Right lobe of liver (tissue), 6 donors: ENCODE results near the gene ZBTB16. TPM values are rescaled to one million over a fixed set of nuclear protein-coding genes. Genes with fewer than 3 reads are reported as not detected.

ENCODE experiments used
- ATAC-seq, 4 donors: fragments of 200-7000 bp; cut with Tn5 transposase; one replicate each; pipeline ENCODE4 v1.9.1; 2020; ENCODE audit warnings: mild to moderate bottlenecking in 4 of 4, moderate library complexity in 4 of 4
- DNase-seq, 3 donors: peaks; one replicate each; pipeline ENCODE4 v3.0.0-alpha.2; 2020
- H3K27ac ChIP-seq, 3 donors: fragments of 200-600 bp; one replicate each; pipeline ENCODE4 v1.8.0; 2022
- H3K27me3 ChIP-seq, 2 donors: fragments of 200-600 bp; one replicate each; pipeline ENCODE4 v1.8.0; 2022
- H3K36me3 ChIP-seq, 4 donors: fragments of 200-600 bp; sonication (generic) in 1 of 4; one replicate each; pipeline versions ENCODE4 v1.5.1 to v1.8.0; 2017 to 2022; ENCODE audit warnings: control low read depth in 1 of 4
- H3K4me1 ChIP-seq, 4 donors: fragments of 200-600 bp; sonication (generic) in 1 of 4; one replicate each; pipeline versions ENCODE4 v1.5.1 to v1.8.0; 2017 to 2022; ENCODE audit warnings: control low read depth in 1 of 4
- H3K4me3 ChIP-seq, 3 donors: fragments of 200-600 bp; one replicate each; pipeline ENCODE4 v1.8.0; 2022
- H3K9me3 ChIP-seq, 4 donors: fragments of 200-600 bp; sonication (generic) in 1 of 4; one replicate each; pipeline versions ENCODE4 v1.5.1 to v1.8.0; 2017 to 2022; ENCODE audit warnings: control low read depth in 1 of 4
- POLR2A ChIP-seq: fragments of 450-650 bp; IDR thresholded peaks from one replicate; pipeline ENCODE4 v1.6.1; 2017; ENCODE audit warnings: antibody characterized with exemption, mild to moderate bottlenecking
- WGBS: methylation state at CpG from one replicate; pipeline ENCODE4 v1.1.6; 2018; ENCODE audit warnings: low coverage, low lambda C conversion rate; ENCODE audit not compliant: insufficient coverage; ENCODE audit errors: missing lambda C conversion rate; 5-methylcytosine and 5-hydroxymethylcytosine counted together
- intact Hi-C, 2 donors: fragments of 100-400 bp; cut with DNase I; formaldehyde crosslinking; loops; one replicate each; pipeline versions ENCODE4 v1.11.2 to v1.14.1; 2022
- total RNA-seq, 6 experiments: library from RNA; depleted of rRNA in 2 of 6; stranded (reverse); fragments of >200 nt in 2 of 6; fragmentation: NEBNext Ultra II Directional in 3 of 6; extraction: Animal tissue kit (Norgen Biotek cat#: 25700) in 3 of 6; gene quantifications; one replicate each; pipeline versions ENCODE4 v1.1.0 to v1.2.4, GENCODE V29; 2016 to 2023
- TF ChIP-seq, protein P1 (sequence below), 4 donors: fragments of 200-600 bp in 3 of 4; fragments of 450-650 bp in 1 of 4; IDR thresholded peaks; one replicate each; pipeline versions ENCODE4 v1.5.1 to v1.8.0; 2016 to 2022; ENCODE audit warnings: antibody characterized with exemption in 4 of 4, mild to moderate bottlenecking in 2 of 4
- donor health status: DM: no; HTN: yes; CAD: no.
- donor health status: DM: no; HTN: no; CAD: no.
- donor health status: DM: no; HTN: no; CAD: no.
- donor health status: DM: no; HTN: yes; CAD: no.
- donor health status: DM: no; HTN: yes; CAD: no.

ZBTB16 gene
- total RNA-seq, 6 experiments from 2014 or later = 13.1 to 205 (median 52.2) TPM

DNA sequence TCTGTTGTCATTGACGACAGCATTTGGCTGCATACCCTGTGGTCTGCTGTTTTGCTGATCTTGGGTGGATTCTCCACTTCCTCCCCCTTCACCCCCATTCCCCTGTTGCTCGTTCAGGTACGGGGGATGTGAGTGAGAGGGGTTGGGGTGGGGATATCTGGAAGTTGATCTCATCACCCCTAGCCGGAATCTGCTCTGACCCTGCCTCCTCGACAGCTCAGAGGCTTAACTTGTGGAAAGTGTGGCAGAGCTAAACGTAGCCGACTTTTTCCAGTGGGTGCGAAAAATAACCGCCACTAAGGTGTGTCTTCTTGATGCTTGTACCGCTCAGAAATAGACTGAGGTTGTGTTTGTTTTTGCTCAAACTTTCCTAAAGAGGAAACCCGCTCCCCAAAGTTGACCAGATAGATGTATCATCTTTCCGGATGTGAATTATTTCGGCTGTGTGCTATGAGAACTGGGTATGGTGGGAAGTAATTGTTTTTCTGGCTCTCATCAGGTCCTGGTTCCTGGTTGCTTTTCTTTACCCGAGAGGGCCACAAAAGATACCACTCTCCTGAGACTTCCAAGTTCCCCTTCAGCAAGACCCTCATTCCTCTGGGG lies 6.6 kb downstream of the ZBTB16 start:
- Histone ChIP-seq H3K36me3 (peaks cover 0 to 65% (median 38%) of the 10 kb centered on the region in 4 donors), H3K27ac (peak overlapping the region in 2 of 3 donors; percentile 8 to 100), H3K4me1 (peaks cover 0 to 56% (median 31%) of the 10 kb centered on the region in 4 donors), H3K4me3 (no peak overlapping the region), H3K27me3 (no peaks in the 10 kb centered on the region), H3K9me3 (no peaks in the 10 kb centered on the region)
- TF ChIP-seq, protein P1, sequence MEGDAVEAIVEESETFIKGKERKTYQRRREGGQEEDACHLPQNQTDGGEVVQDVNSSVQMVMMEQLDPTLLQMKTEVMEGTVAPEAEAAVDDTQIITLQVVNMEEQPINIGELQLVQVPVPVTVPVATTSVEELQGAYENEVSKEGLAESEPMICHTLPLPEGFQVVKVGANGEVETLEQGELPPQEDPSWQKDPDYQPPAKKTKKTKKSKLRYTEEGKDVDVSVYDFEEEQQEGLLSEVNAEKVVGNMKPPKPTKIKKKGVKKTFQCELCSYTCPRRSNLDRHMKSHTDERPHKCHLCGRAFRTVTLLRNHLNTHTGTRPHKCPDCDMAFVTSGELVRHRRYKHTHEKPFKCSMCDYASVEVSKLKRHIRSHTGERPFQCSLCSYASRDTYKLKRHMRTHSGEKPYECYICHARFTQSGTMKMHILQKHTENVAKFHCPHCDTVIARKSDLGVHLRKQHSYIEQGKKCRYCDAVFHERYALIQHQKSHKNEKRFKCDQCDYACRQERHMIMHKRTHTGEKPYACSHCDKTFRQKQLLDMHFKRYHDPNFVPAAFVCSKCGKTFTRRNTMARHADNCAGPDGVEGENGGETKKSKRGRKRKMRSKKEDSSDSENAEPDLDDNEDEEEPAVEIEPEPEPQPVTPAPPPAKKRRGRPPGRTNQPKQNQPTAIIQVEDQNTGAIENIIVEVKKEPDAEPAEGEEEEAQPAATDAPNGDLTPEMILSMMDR (IDR thresholded peaks at IDR 0.05) = no peak
- no peak for TF ChIP-seq POLR2A
- ATAC-seq (no peak), DNase-seq (no peak)
- intact Hi-C loops = loop anchor here in 1 of 2 donors (10.0 kb wide), 1 partner anchor 89 kb away; no protein-coding TSS in a partner anchor
- WGBS = 76% methylated on average over 14 of the region's 14 CpGs

DNA sequence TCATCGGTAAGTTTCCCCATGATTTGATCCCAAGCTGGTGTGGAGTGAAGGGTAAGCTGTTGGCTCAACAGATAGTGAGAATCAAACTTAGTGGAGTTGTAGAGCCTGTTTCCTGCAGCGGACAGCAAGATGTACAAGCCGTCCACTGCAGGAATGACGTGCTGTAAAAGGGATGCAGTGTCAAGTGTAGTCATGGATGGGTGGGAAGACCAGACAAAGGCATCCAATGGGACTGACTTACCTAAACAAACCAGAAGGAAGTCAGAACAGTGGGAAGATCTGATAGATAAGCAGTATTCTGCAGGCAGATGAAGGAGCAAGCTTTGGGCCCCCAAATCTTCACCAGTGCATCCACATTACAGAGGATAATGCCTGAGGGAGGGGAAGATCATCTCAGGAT lies 8.8 kb downstream of the ZBTB16 start:
- Histone ChIP-seq H3K27ac (no peak overlapping the region), H3K4me1 (peaks cover 6 to 63% (median 34%) of the 10 kb centered on the region in 4 donors), H3K27me3 (no peaks in the 10 kb centered on the region), H3K4me3 (no peak overlapping the region), H3K36me3 (peaks cover 0 to 76% (median 38%) of the 10 kb centered on the region in 4 donors), H3K9me3 (no peaks in the 10 kb centered on the region)
- ATAC-seq = no peak
- TF ChIP-seq POLR2A = no peak
- TF ChIP-seq, protein P1 (IDR thresholded peaks at IDR 0.05) = no peak
- intact Hi-C loops = loop anchor here in 1 of 2 donors (10.0 kb wide), 1 partner anchor 86 kb away; no protein-coding TSS in a partner anchor
- 64% methylated on average over 2 of the region's 4 CpGs for WGBS
- DNase-seq = no peak

DNA sequence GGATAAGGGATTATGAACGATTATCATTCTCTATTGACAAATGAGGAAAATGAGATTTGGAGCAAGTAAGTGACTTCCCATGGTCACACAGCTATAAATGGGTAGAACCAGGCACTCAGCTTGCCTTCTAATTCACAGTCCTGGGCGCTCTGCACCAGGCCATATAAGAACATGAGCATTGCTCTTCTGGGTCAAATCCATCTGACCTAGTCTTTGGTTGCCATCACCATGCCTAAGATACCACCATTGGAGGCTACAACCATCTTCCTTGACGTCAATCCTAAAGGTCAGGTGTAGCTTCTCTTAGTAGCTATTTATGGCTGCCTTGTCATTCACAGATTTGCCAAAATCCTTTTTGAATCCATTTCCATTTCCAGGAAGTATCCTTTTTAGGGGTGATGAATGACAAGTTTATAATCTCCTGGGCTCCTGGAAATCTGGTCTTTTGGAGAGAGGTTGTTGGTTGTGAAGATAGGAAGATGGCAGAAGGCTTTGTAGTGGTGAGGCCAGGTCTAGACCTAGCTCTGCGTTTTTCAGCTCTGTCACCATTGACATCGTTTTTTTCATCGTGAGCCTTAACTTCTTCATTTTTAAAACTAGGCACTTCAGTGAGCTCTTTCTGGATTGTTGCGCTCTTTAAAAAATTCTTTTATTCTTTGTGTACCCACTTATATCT lies 11.1 kb downstream of the ZBTB16 start:
- ATAC-seq = no peak
- Histone ChIP-seq H3K27ac (peak overlapping the region in 1 of 3 donors; percentile 50), H3K27me3 (no peaks in the 10 kb centered on the region), H3K9me3 (no peaks in the 10 kb centered on the region), H3K4me1 (peaks cover 3 to 66% (median 24%) of the 10 kb centered on the region in 4 donors), H3K4me3 (no peak overlapping the region), H3K36me3 (peaks cover 0 to 76% (median 37%) of the 10 kb centered on the region in 4 donors)
- no peak for DNase-seq
- TF ChIP-seq, protein P1 (IDR thresholded peaks at IDR 0.05) = no peak
- no peak for TF ChIP-seq POLR2A
- WGBS = 82% methylated on average over 6 of the region's 7 CpGs
- intact Hi-C loops = no loop called here

DNA sequence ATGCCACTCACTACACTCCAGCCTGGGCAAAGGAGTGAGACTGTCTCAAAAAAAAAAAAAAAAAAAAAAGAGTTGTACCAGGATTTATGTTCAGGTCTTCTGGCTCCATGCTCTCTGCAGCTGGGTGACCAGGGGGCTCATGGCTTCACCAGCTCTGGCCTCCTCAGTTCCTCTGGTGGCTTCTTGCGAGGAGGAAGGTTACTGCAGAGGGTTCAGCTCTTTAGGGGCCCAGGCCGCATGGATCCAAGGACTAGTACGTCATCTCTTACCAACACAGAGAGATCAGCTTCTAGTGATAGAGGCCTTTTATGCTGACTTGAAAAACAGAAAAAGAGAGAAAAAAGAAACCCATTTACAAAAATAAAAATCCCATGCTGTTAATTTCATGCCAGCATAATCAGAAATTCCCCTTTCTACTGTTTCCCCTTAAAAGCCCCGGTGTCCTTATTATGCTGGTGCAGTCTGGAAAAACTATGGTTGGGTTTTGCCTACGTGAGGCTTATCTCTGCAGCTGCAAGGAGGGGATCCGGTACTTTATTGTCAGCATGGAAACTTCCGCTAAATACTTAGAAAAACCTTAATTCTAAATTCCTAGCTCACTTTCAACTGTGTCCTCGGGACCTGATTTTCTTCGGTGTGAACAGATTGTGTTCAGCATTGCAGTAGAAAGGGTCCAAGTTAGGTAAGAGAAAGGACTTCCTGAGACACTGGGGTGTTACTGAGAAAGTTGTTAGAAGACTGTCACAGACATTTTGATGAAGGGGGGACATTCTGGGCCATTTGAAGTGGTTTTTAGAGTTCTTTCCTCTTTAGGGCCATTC lies 13.7 kb downstream of the ZBTB16 start:
- Histone ChIP-seq H3K4me1 (peaks cover 7 to 77% (median 33%) of the 10 kb centered on the region in 4 donors), H3K4me3 (no peak overlapping the region), H3K27me3 (no peaks in the 10 kb centered on the region), H3K36me3 (peaks cover 0 to 75% (median 36%) of the 10 kb centered on the region in 4 donors), H3K9me3 (no peaks in the 10 kb centered on the region), H3K27ac (peak overlapping the region; percentile 14 to 61 (median 50))
- ATAC-seq = no peak
- 66% methylated on average over 9 of the region's 9 CpGs for WGBS
- TF ChIP-seq POLR2A = no peak
- intact Hi-C loops = no loop called here
- no peak for DNase-seq
